ENCODE data around the gene NPR3.

- TF ChIP-seq SUZ12 (IDR thresholded peaks at IDR 0.05; ENCODE audit: extremely low read depth, insufficient read depth, insufficient read length) (no peak), YY1 (IDR thresholded peaks at IDR 0.05; ENCODE audit: insufficient read depth, insufficient read length) (no peak)
Measured at GRCh38 chr5:32778403-32778802, 67.3 kb downstream of the NPR3 start.
